NCI-H2171 (cell line): ENCODE measurements around the gene KCNE1.
"Not testable (repeated sequence)": the region's sequence is repeated elsewhere in the genome, so short reads cannot be mapped to it uniquely, and the experiment has no call there.

Experiments used
- DNase-seq: peaks from one replicate; lab custom pipeline; 2025; lab: John Stamatoyannopoulos, UW

The KCNE1 gene

GRCh38 chr21:34511181-34511580 is 829 bp downstream of the KCNE1 start:
- no peak for DNase-seq

- DNase-seq = no peak
Observed at GRCh38 chr21:34510148-34511142, 1.6 kb downstream of the KCNE1 start.

GRCh38 chr21:34509151-34509550 is 2.9 kb downstream of the KCNE1 start:
- no peak for DNase-seq

GRCh38 chr21:34504595-34504994 is 7.4 kb downstream of the KCNE1 start:
- no peak for DNase-seq

- no peak for DNase-seq
Observed at GRCh38 chr21:34502480-34503106, 9.4 kb downstream of the KCNE1 start.

- DNase-seq = no peak
Observed at GRCh38 chr21:34501716-34502115, 10.3 kb downstream of the KCNE1 start.

GRCh38 chr21:34500191-34500590 is 11.8 kb downstream of the KCNE1 start:
- DNase-seq = no peak

GRCh38 chr21:34499116-34499515 is 12.9 kb downstream of the KCNE1 start:
- no peak for DNase-seq

- DNase-seq = no peak
Observed at GRCh38 chr21:34498623-34499022, 13.4 kb downstream of the KCNE1 start.

GRCh38 chr21:34483854-34484253 is 28.2 kb downstream of the KCNE1 start:
- not testable (repeated sequence) for DNase-seq

- DNase-seq = not testable (repeated sequence)
Observed at GRCh38 chr21:34483435-34483834, 28.6 kb downstream of the KCNE1 start.

- not testable (repeated sequence) for DNase-seq
Observed at GRCh38 chr21:34467333-34467732, 44.7 kb downstream of the KCNE1 start.

- not testable (repeated sequence) for DNase-seq
Observed at GRCh38 chr21:34459426-34459825, 52.6 kb downstream of the KCNE1 start.

GRCh38 chr21:34458266-34458665 is 53.7 kb downstream of the KCNE1 start:
- not testable (repeated sequence) for DNase-seq

GRCh38 chr21:34456180-34456579 is 55.8 kb downstream of the KCNE1 start:
- DNase-seq = not testable (repeated sequence)

GRCh38 chr21:34455628-34456027 is 56.4 kb downstream of the KCNE1 start:
- DNase-seq = not testable (repeated sequence)

- not testable (repeated sequence) for DNase-seq
Observed at GRCh38 chr21:34447018-34447417, 65.0 kb downstream of the KCNE1 start.

GRCh38 chr21:34443486-34443885 is 68.5 kb downstream of the KCNE1 start:
- not testable (repeated sequence) for DNase-seq

GRCh38 chr21:34429710-34430109 is 82.3 kb downstream of the KCNE1 start:
- not testable (repeated sequence) for DNase-seq

GRCh38 chr21:34428441-34428840 is 83.6 kb downstream of the KCNE1 start:
- DNase-seq = not testable (repeated sequence)

GRCh38 chr21:34427339-34427738 is 84.7 kb downstream of the KCNE1 start:
- DNase-seq = not testable (repeated sequence)

GRCh38 chr21:34423805-34424204 is 88.2 kb downstream of the KCNE1 start, which contains the start of gene SMIM34:
SMIM34 (minus strand) TSS chr21:34423951; CDS start chr21:34423839, 112 bp downstream.
- DNase-seq = not testable (repeated sequence)
